HG03342 (cell line): ENCODE measurements around the gene DGKB.

Source experiments
- ATAC-seq: cut with Tn5 transposase; IDR thresholded peaks from one replicate; pipeline ENCODE4 v1.9.1; 2021; ENCODE audit warnings: mild to moderate bottlenecking, moderate library complexity; ENCODE audit not compliant: unreplicated experiment

DGKB gene

GRCh38 chr7:14179781-14180180 is 722.8 kb downstream of the DGKB start:
- no peak for ATAC-seq

GRCh38 chr7:14177876-14178275 is 724.7 kb downstream of the DGKB start:
- ATAC-seq: no peak

GRCh38 chr7:14170872-14171271 is 731.7 kb downstream of the DGKB start:
- no peak for ATAC-seq

GRCh38 chr7:14158111-14158510 is 744.4 kb downstream of the DGKB start:
- ATAC-seq: no peak

GRCh38 chr7:14156436-14156835 is 746.1 kb downstream of the DGKB start:
- ATAC-seq: no peak

- no peak for ATAC-seq
These were observed 753.6 kb downstream of the DGKB start for GRCh38 chr7:14148974-14149373.

- no peak for ATAC-seq
These were observed 755.0 kb downstream of the DGKB start for GRCh38 chr7:14147532-14147931.

GRCh38 chr7:14144538-14144937 is 758.0 kb downstream of the DGKB start:
- no peak for ATAC-seq

- ATAC-seq: no peak
These were observed 758.4 kb downstream of the DGKB start for GRCh38 chr7:14144109-14144508.

GRCh38 chr7:14137676-14138075 is 764.9 kb downstream of the DGKB start:
- no peak for ATAC-seq

GRCh38 chr7:14133752-14134151 is 768.8 kb downstream of the DGKB start:
- ATAC-seq: no peak

GRCh38 chr7:14125998-14126397 is 776.6 kb downstream of the DGKB start:
- ATAC-seq: no peak

- no peak for ATAC-seq
These were observed 777.8 kb downstream of the DGKB start for GRCh38 chr7:14124716-14125115.

- ATAC-seq: no peak
These were observed 778.6 kb downstream of the DGKB start for GRCh38 chr7:14123923-14124322.

- ATAC-seq: no peak
These were observed 786.9 kb downstream of the DGKB start for GRCh38 chr7:14115701-14116100.

- ATAC-seq: no peak
These were observed 797.7 kb downstream of the DGKB start for GRCh38 chr7:14104861-14105260.

- no peak for ATAC-seq
These were observed 806.4 kb downstream of the DGKB start for GRCh38 chr7:14096159-14096558.

GRCh38 chr7:14095233-14095950 is 807.2 kb downstream of the DGKB start:
- ATAC-seq: no peak
